Lower leg skin (tissue), 4 donors: ENCODE measurements around the gene PTGES. TPM values are rescaled to one million over a fixed set of nuclear protein-coding genes. Genes with fewer than 3 reads are reported as not detected.

Experiments used
- DNase-seq, 2 donors: peaks; one replicate each; pipeline ENCODE4 v3.0.0-alpha.2; 2019; ENCODE audit warnings: low spot score in 2 of 2
- H3K4me3 ChIP-seq: fragments of 200-600 bp; sonication (generic); 2 replicates; pipeline ENCODE4 v1.5.1; 2017; ENCODE audit warnings: mild to moderate bottlenecking, low read depth; ENCODE audit not compliant: poor library complexity, severe bottlenecking
- CTCF ChIP-seq, 3 donors: fragments of 450-650 bp; IDR thresholded peaks; one replicate each; pipeline ENCODE4 v1.5.1; 2016; ENCODE audit warnings: antibody characterized with exemption in 3 of 3, mild to moderate bottlenecking in 3 of 3, moderate library complexity in 2 of 3
- POLR2A ChIP-seq, 2 donors: fragments of 450-650 bp; IDR thresholded peaks; one replicate each; pipeline ENCODE4 v1.6.1; 2016 to 2017; ENCODE audit warnings: antibody characterized with exemption in 2 of 2, mild to moderate bottlenecking in 1 of 2, moderate library complexity in 1 of 2
- WGBS, 2 donors: methylation state at CpG; one replicate each; pipeline ENCODE4 v1.1.5; 2018; 5-methylcytosine and 5-hydroxymethylcytosine counted together
- intact Hi-C: fragments of 100-400 bp; cut with DNase I; formaldehyde crosslinking; loops from one replicate; pipeline ENCODE4 v1.15.0; 2023; ENCODE audit warnings: low total_unique reads
- total RNA-seq, 4 donors: library from RNA; depleted of rRNA; stranded (reverse); fragments of >200 nt; gene quantifications; one replicate each; pipeline ENCODE4 v1.1.0, GENCODE V29; 2016

Gene PTGES
- total RNA-seq, 4 donors from 2014 or later, result 14.4 to 28.7 (median 23.2) TPM

- TF ChIP-seq CTCF (IDR thresholded peaks at IDR 0.05) (no peak), POLR2A (IDR thresholded peaks at IDR 0.05) (no peak)
- intact Hi-C loops, result no loop called here
- WGBS, 2 donors, result 82 to 83% methylated on average over 5 of the region's 5 CpGs
- H3K4me3 ChIP-seq, result no peak overlapping the region
- DNase-seq, result no peak
These were observed 34.9 kb downstream of the PTGES start for GRCh38 chr9:129717991-129718390.

GRCh38 chr9:129716091-129716490 is 36.8 kb downstream of the PTGES start:
- TF ChIP-seq CTCF (IDR thresholded peaks at IDR 0.05) (no peak), POLR2A (IDR thresholded peaks at IDR 0.05) (no peak)
- intact Hi-C loops, result no loop called here
- DNase-seq, result no peak
- H3K4me3 ChIP-seq, result no peak overlapping the region
- WGBS, 2 donors, result 42 to 50% methylated on average over 5 of the region's 5 CpGs

- intact Hi-C loops, result no loop called here
- TF ChIP-seq POLR2A (IDR thresholded peaks at IDR 0.05), result no peak
- no peak for TF ChIP-seq CTCF (IDR thresholded peaks at IDR 0.05)
- WGBS, 2 donors, result 52 to 63% methylated on average over 15 of the region's 15 CpGs
- DNase-seq, result no peak
- no peak overlapping the region for H3K4me3 ChIP-seq
These were observed 38.3 kb downstream of the PTGES start for GRCh38 chr9:129714511-129715061.

GRCh38 chr9:129713402-129713679 is 39.5 kb downstream of the PTGES start:
- no peak overlapping the region for H3K4me3 ChIP-seq
- DNase-seq, result no peak
- 79 to 81% methylated on average over 10 of the region's 10 CpGs for WGBS, 2 donors
- intact Hi-C loops, result no loop called here
- TF ChIP-seq POLR2A (IDR thresholded peaks at IDR 0.05) (no peak), CTCF (IDR thresholded peaks at IDR 0.05) (no peak)

- WGBS, 2 donors, result 46 to 48% methylated on average over 25 to 26 of the region's 26 CpGs
- no peak for DNase-seq
- intact Hi-C loops, result no loop called here
- H3K4me3 ChIP-seq, result no peak overlapping the region
- TF ChIP-seq POLR2A (IDR thresholded peaks at IDR 0.05) (no peak), CTCF (IDR thresholded peaks at IDR 0.05) (no peak)
These were observed 40.0 kb downstream of the PTGES start for GRCh38 chr9:129712634-129713401.

GRCh38 chr9:129710169-129710453 is 42.7 kb downstream of the PTGES start:
- intact Hi-C loops, result no loop called here
- WGBS, 2 donors, result 94 to 96% methylated on average over 3 of the region's 3 CpGs
- no peak for DNase-seq
- no peak overlapping the region for H3K4me3 ChIP-seq
- TF ChIP-seq POLR2A (IDR thresholded peaks at IDR 0.05) (no peak), CTCF (IDR thresholded peaks at IDR 0.05) (no peak)
